Stimulated activated CD8-positive, alpha-beta memory T cell treated with anti-CD3 and anti-CD28 coated beads, Interleukin-15, amount 100 ng/mL, for 1 hour (primary cell): ENCODE data around the gene MAG.

Source experiments
- DNase-seq: peaks from one replicate; pipeline ENCODE4 v3.0.0-alpha.2; 2020; ENCODE audit warnings: low read depth

Gene MAG

GRCh38 chr19:35265126-35265899 lies 26.6 kb upstream of the MAG start:
- DNase-seq, result no peak

- DNase-seq, result no peak
These were observed 26.0 kb upstream of the MAG start for GRCh38 chr19:35265900-35266519.

GRCh38 chr19:35266520-35267352 lies 25.2 kb upstream of the MAG start:
- no peak for DNase-seq

- no peak for DNase-seq
These were observed 24.6 kb upstream of the MAG start for GRCh38 chr19:35267353-35267817.

GRCh38 chr19:35267818-35268535 lies 24.0 kb upstream of the MAG start:
- peak; percentile 28 for DNase-seq

- DNase-seq, result peak; percentile 34
These were observed 23.2 kb upstream of the MAG start, which contains the start of gene USF2 for GRCh38 chr19:35268536-35269437. Gene USF2, plus strand, starts transcription at chr19:35268962. Its CDS starts 140 bp downstream, at chr19:35269102.

- DNase-seq, result peak; percentile 60
These were observed 22.4 kb upstream of the MAG start for GRCh38 chr19:35269438-35270117.

- DNase-seq, result no peak
These were observed 21.6 kb upstream of the MAG start for GRCh38 chr19:35270381-35270811.

- DNase-seq, result no peak
These were observed 20.4 kb upstream of the MAG start for GRCh38 chr19:35271546-35271945.

GRCh38 chr19:35272122-35272719 lies 19.7 kb upstream of the MAG start:
- DNase-seq, result no peak

GRCh38 chr19:35272954-35273649 lies 18.9 kb upstream of the MAG start:
- DNase-seq, result no peak

- no peak for DNase-seq
These were observed 18.2 kb upstream of the MAG start for GRCh38 chr19:35273686-35274259.

GRCh38 chr19:35274323-35274722 lies 17.6 kb upstream of the MAG start:
- no peak for DNase-seq

- no peak for DNase-seq
These were observed 15.2 kb upstream of the MAG start for GRCh38 chr19:35276706-35277281.

GRCh38 chr19:35278578-35279284 lies 13.2 kb upstream of the MAG start:
- no peak for DNase-seq

- DNase-seq, result no peak
These were observed 12.6 kb upstream of the MAG start for GRCh38 chr19:35279374-35279773.

GRCh38 chr19:35279985-35280821 lies 11.8 kb upstream of the MAG start:
- DNase-seq, result no peak
